ENCODE data around the gene DLX3. TPM values are rescaled to one million over a fixed set of nuclear protein-coding genes. Genes with fewer than 3 reads are reported as not detected.

Gene DLX3
- total RNA-seq, 2 donors from 2014 or later, result 0.58 to 1.4 TPM

- no peaks in the 10 kb centered on the region for H3K9me3 ChIP-seq (ENCODE audit: control insufficient read depth, low read length)
- peaks cover 25% of the 10 kb centered on the region for H3K4me1 Mint-ChIP-seq
- H3K9me3 Mint-ChIP-seq, result no peaks in the 10 kb centered on the region
- H3K36me3 Mint-ChIP-seq (ENCODE audit: low read depth), result no peaks in the 10 kb centered on the region
- H3K27ac Mint-ChIP-seq, result no peak overlapping the region
- peaks cover 4% of the 10 kb centered on the region for H3K4me1 ChIP-seq (ENCODE audit: control insufficient read depth, insufficient read depth, low read length)
- DNase-seq, result peak; percentile 73
- no peak overlapping the region for H3K27ac ChIP-seq (ENCODE audit: low read depth, low read length)
- TF ChIP-seq, protein P1, sequence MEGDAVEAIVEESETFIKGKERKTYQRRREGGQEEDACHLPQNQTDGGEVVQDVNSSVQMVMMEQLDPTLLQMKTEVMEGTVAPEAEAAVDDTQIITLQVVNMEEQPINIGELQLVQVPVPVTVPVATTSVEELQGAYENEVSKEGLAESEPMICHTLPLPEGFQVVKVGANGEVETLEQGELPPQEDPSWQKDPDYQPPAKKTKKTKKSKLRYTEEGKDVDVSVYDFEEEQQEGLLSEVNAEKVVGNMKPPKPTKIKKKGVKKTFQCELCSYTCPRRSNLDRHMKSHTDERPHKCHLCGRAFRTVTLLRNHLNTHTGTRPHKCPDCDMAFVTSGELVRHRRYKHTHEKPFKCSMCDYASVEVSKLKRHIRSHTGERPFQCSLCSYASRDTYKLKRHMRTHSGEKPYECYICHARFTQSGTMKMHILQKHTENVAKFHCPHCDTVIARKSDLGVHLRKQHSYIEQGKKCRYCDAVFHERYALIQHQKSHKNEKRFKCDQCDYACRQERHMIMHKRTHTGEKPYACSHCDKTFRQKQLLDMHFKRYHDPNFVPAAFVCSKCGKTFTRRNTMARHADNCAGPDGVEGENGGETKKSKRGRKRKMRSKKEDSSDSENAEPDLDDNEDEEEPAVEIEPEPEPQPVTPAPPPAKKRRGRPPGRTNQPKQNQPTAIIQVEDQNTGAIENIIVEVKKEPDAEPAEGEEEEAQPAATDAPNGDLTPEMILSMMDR (conservative IDR thresholded peaks at IDR 0.05), result no peak
- H3K9ac ChIP-seq (ENCODE audit: extremely low read depth, low read length, poor library complexity, severe bottlenecking), result no peak overlapping the region
- peaks cover 98% of the 10 kb centered on the region for H3K27me3 Mint-ChIP-seq (ENCODE audit: insufficient read depth)
- H3K4me3 Mint-ChIP-seq, result peak overlapping the region; percentile 47
- WGBS, 2 experiments (ENCODE audit: insufficient coverage in 1 of 2, insufficient read length in 1 of 2), result 2% methylated on average over 15 of the region's 16 CpGs; no CpG with 5 or more reads in 1 of the 2 experiments
- peak overlapping the region; percentile 69 for H3K4me3 ChIP-seq (ENCODE audit: low read length)
- H3K27me3 ChIP-seq (ENCODE audit: control insufficient read depth, insufficient read depth, low read length, poor library complexity, severe bottlenecking), result peaks cover 99% of the 10 kb centered on the region
- H3K36me3 ChIP-seq (ENCODE audit: control insufficient read depth, insufficient read depth, low read length), result no peaks in the 10 kb centered on the region
Measured at GRCh38 chr17:49965524-49965909, 29.5 kb downstream of the DLX3 start.

DNA sequence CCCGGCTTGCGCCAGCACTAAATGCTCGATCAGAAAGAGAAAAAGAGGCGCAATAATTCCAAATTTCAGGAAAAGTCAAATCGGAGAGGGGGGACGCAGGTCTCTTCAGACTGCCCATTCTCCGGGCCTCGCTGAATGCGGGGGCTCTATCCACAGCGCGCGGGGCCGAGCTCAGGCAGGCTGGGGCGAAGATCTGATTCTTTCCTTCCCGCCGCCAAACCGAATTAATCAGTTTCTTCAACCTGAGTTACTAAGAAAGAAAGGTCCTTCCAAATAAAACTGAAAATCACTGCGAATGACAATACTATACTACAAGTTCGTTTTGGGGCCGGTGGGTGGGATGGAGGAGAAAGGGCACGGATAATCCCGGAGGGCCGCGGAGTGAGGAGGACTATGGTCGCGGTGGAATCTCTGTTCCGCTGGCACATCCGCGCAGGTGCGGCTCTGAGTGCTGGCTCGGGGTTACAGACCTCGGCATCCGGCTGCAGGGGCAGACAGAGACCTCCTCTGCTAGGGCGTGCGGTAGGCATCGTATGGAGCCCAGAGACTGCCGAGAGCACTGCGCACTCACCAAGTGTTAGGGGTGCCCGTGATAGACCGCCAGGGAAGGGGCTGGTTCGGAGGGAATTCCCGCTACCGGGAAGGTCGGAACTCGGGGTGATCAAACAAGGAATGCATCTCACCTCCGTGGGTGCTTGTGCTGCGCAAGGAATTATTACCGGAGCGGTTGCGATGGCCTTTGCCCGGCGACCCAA is 30.1 kb downstream of the DLX3 start:
- peaks cover 25% of the 10 kb centered on the region for H3K4me1 Mint-ChIP-seq
- H3K4me1 ChIP-seq (ENCODE audit: control insufficient read depth, insufficient read depth, low read length), result peaks cover 4% of the 10 kb centered on the region
- no peaks in the 10 kb centered on the region for H3K36me3 Mint-ChIP-seq (ENCODE audit: low read depth)
- peaks cover 94% of the 10 kb centered on the region for H3K27me3 ChIP-seq (ENCODE audit: control insufficient read depth, insufficient read depth, low read length, poor library complexity, severe bottlenecking)
- peak; percentile 86 for DNase-seq
- peak overlapping the region; percentile 69 for H3K4me3 ChIP-seq (ENCODE audit: low read length)
- TF ChIP-seq, protein P1 (conservative IDR thresholded peaks at IDR 0.05), result no peak
- peak overlapping the region; percentile 47 for H3K4me3 Mint-ChIP-seq
- H3K9ac ChIP-seq (ENCODE audit: extremely low read depth, low read length, poor library complexity, severe bottlenecking), result no peak overlapping the region
- no peaks in the 10 kb centered on the region for H3K36me3 ChIP-seq (ENCODE audit: control insufficient read depth, insufficient read depth, low read length)
- H3K27ac ChIP-seq (ENCODE audit: low read depth, low read length), result no peak overlapping the region
- peaks cover 97% of the 10 kb centered on the region for H3K27me3 Mint-ChIP-seq (ENCODE audit: insufficient read depth)
- no peak overlapping the region for H3K27ac Mint-ChIP-seq
- no peaks in the 10 kb centered on the region for H3K9me3 Mint-ChIP-seq
- H3K9me3 ChIP-seq (ENCODE audit: control insufficient read depth, low read length), result no peaks in the 10 kb centered on the region
- 2% methylated on average over 39 to 52 of the region's 52 CpGs for WGBS, 2 experiments (ENCODE audit: insufficient coverage in 1 of 2, insufficient read length in 1 of 2)

- H3K27ac Mint-ChIP-seq, result no peak overlapping the region
- H3K27me3 ChIP-seq (ENCODE audit: control insufficient read depth, insufficient read depth, low read length, poor library complexity, severe bottlenecking), result peaks cover 88% of the 10 kb centered on the region
- H3K36me3 Mint-ChIP-seq (ENCODE audit: low read depth), result no peaks in the 10 kb centered on the region
Measured at GRCh38 chr17:49964303-49964768, 30.7 kb downstream of the DLX3 start.

More at GRCh38 chr17:49964303-49964768, 30.7 kb downstream of the DLX3 start:
- H3K4me1 Mint-ChIP-seq, result peaks cover 23% of the 10 kb centered on the region
- Histone ChIP-seq H3K27ac (ENCODE audit: low read depth, low read length) (no peak overlapping the region), H3K4me3 (ENCODE audit: low read length) (peak overlapping the region; percentile 69), H3K36me3 (ENCODE audit: control insufficient read depth, insufficient read depth, low read length) (no peaks in the 10 kb centered on the region), H3K9ac (ENCODE audit: extremely low read depth, low read length, poor library complexity, severe bottlenecking) (no peak overlapping the region), H3K4me1 (ENCODE audit: control insufficient read depth, insufficient read depth, low read length) (peaks cover 4% of the 10 kb centered on the region), H3K9me3 (ENCODE audit: control insufficient read depth, low read length) (no peaks in the 10 kb centered on the region)
- H3K4me3 Mint-ChIP-seq, result peak overlapping the region; percentile 47
- H3K9me3 Mint-ChIP-seq, result no peaks in the 10 kb centered on the region
- TF ChIP-seq, protein P1 (conservative IDR thresholded peaks at IDR 0.05), result no peak
- peak; percentile 72 for DNase-seq
- H3K27me3 Mint-ChIP-seq (ENCODE audit: insufficient read depth), result peaks cover 97% of the 10 kb centered on the region
- WGBS, 2 experiments (ENCODE audit: insufficient coverage in 1 of 2, insufficient read length in 1 of 2), result 0 to 2% methylated on average over 4 to 17 of the region's 18 CpGs
